Measurements from ENCODE around the gene ARX. TPM values are rescaled to one million over a fixed set of nuclear protein-coding genes. Genes with fewer than 3 reads are reported as not detected.

ARX gene
- total and polyA plus RNA-seq, 2 donors (not counting 3 experiments of a cell fraction or from before 2014, with no cell fraction given): not detected

DNA sequence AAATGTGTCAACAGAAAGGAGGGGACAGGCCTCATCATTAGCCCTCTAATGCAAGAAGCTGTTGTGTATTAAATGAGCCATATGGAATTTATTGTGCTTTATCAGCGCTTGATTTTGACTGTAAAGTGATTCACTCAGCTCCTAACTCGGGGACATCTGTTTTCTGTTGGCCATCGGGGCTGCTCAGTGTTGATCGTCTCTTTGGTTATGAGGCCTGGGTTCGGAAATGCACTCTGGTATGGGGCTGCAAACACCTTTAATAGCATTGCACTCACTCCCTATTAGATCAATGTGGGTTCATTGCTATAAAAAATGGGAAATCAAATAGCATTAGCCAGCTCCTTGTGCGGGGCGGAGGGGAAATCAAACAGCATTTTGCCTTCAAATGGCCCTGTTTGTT is 6.4 kb downstream of the ARX start:
- no peak for FAIRE-seq
- H3K27ac ChIP-seq (ENCODE audit: insufficient read depth, low read depth, low read length): no peak overlapping the region
- H3K4me2 ChIP-seq (ENCODE audit: insufficient read depth, low read length): no peak overlapping the region
- intact Hi-C loops (cut with micrococcal nuclease) (no loop called here), dilution Hi-C loops (cut with MboI; ENCODE audit: extremely low pct_ligation_motif_present, low sequenced_read_pairs) (no loop called here)
- no peak overlapping the region for H3K4me3 ChIP-seq (replicated peaks in 1 of 3; ENCODE audit: insufficient read depth in 1 of 3, low read depth in 1 of 3, low read length in 3 of 3)
- ChIA-PET CTCF (interaction anchor here (1.3 kb wide), 1 partner anchor 134 kb away, joined by 3 read pairs; no protein-coding TSS in a partner anchor), POLR2A (no interaction called here)
- H3K36me3 ChIP-seq (ENCODE audit: control insufficient read depth in 2 of 2, extremely low read depth in 1 of 2, insufficient read depth in 2 of 2, low read length in 2 of 2): no peaks in the 10 kb centered on the region
- no peaks in the 10 kb centered on the region for H4K20me1 ChIP-seq (replicated peaks; ENCODE audit: control insufficient read depth, extremely low read depth, insufficient read depth, low read length)
- H3K27me3 ChIP-seq (ENCODE audit: control insufficient read depth in 2 of 2, insufficient read depth in 2 of 2, low read length in 2 of 2): peaks cover 72 to 93% of the 10 kb centered on the region in 2 experiments
- no peak overlapping the region for H3K9ac ChIP-seq (replicated peaks; ENCODE audit: extremely low read depth, insufficient read depth, low read length)
- H3K9me3 ChIP-seq (replicated peaks; ENCODE audit: control insufficient read depth, insufficient read depth, low read length): no peaks in the 10 kb centered on the region
- H3K4me1 ChIP-seq (ENCODE audit: control insufficient read depth, extremely low read depth, insufficient read depth, low read length): no peaks in the 10 kb centered on the region
- no peaks in the 10 kb centered on the region for H3K79me2 ChIP-seq (ENCODE audit: control insufficient read depth, insufficient read depth, low read length)
- BruUV-seq (replicated peaks): no TSS peak
- H2AFZ ChIP-seq (ENCODE audit: low read depth, low read length): no peak overlapping the region
- H3K9me1 ChIP-seq (replicated peaks; ENCODE audit: control insufficient read depth, extremely low read depth, insufficient read depth, low read length): no peaks in the 10 kb centered on the region
- TF ChIP-seq POLR2A (IDR thresholded peaks at IDR 0.05; ENCODE audit: low read depth, low read length): no peak
- TF ChIP-seq EZH2 (IDR thresholded peaks at IDR 0.05; ENCODE audit: borderline replicate concordance, low read depth, low read length, severe bottlenecking): no peak
- no peak for DNase-seq (ENCODE audit: low read depth, low spot score)

DNA sequence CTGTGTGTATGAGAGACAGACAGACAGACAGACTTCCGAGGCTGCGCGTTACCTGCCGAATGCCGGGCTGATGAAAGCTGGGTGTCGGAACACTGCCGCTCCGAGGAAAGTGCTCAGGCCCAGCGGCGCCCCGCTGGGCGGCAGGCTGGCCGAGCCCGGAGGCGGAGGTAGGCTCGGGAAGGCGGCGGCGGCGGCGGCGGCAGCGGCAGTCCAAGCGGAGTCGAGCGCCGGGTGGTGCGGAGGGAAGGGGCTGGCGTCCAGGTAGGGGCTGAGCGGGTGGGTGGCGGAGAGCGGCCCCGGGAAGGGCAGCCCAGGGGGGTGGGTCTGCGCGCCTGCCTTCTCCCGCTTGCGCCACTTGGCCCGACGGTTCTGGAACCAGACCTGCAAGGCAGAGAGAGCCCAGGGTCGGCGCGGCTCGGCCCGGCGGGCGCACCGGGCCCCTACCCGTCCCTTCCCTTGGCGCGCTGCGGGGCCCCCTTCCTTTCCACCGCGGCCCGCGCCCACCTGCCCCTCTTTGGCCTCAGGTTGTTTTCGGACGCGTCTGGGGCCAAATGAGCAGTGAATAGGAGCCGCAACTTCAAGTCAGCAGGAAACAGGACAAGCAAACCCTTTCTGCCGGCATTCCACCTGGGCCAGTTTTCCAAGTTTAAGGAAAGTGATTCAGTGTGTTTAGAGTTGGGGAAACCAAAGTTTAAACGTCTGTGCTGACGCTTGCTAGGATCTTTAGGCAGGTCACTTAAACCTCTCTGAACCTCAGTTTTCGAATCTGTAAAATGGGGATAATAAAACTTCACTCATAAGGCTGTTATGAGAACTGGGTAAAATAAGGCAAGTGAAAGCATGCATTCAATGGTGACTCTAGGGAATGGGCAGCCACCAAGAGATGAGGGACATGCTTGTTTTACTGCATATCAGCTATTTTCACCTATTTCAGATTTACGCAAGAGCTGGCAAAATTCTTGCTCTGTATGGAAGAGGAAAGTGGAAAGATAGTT is 8.4 kb downstream of the ARX start:
- Histone ChIP-seq H3K4me1 (ENCODE audit: control insufficient read depth, extremely low read depth, insufficient read depth, low read length) (peaks cover 5% of the 10 kb centered on the region), H3K9me1 (replicated peaks; ENCODE audit: control insufficient read depth, extremely low read depth, insufficient read depth, low read length) (no peaks in the 10 kb centered on the region), H3K79me2 (ENCODE audit: control insufficient read depth, insufficient read depth, low read length) (no peaks in the 10 kb centered on the region), H3K27ac (ENCODE audit: insufficient read depth, low read depth, low read length) (no peak overlapping the region), H2AFZ (ENCODE audit: low read depth, low read length) (no peak overlapping the region), H3K36me3 (ENCODE audit: control insufficient read depth in 2 of 2, extremely low read depth in 1 of 2, insufficient read depth in 2 of 2, low read length in 2 of 2) (no peaks in the 10 kb centered on the region), H3K9ac (replicated peaks; ENCODE audit: extremely low read depth, insufficient read depth, low read length) (no peak overlapping the region), H3K4me3 (replicated peaks in 1 of 3; ENCODE audit: insufficient read depth in 1 of 3, low read depth in 1 of 3, low read length in 3 of 3) (no peak overlapping the region), H4K20me1 (replicated peaks; ENCODE audit: control insufficient read depth, extremely low read depth, insufficient read depth, low read length) (no peaks in the 10 kb centered on the region), H3K9me3 (replicated peaks; ENCODE audit: control insufficient read depth, insufficient read depth, low read length) (no peaks in the 10 kb centered on the region), H3K27me3 (ENCODE audit: control insufficient read depth in 2 of 2, insufficient read depth in 2 of 2, low read length in 2 of 2) (peaks cover 73 to 96% of the 10 kb centered on the region in 2 experiments), H3K4me2 (ENCODE audit: insufficient read depth, low read length) (no peak overlapping the region)
- intact Hi-C loops (cut with micrococcal nuclease): no loop called here
- DNase-seq (ENCODE audit: low read depth, low spot score) (no peak), FAIRE-seq (peak; percentile 44)
- ChIA-PET POLR2A (no interaction called here), CTCF (interaction anchor here (1.3 kb wide), 1 partner anchor 169 kb away, joined by 4 read pairs; no protein-coding TSS in a partner anchor)
- BruUV-seq (replicated peaks): no TSS peak
- TF ChIP-seq EZH2 (IDR thresholded peaks at IDR 0.05; ENCODE audit: borderline replicate concordance, low read depth, low read length, severe bottlenecking) (peak; percentile 82), MYC (IDR thresholded peaks at IDR 0.05; ENCODE audit: low read depth, low read length) (no peak)
- dilution Hi-C loops (cut with MboI; ENCODE audit: extremely low pct_ligation_motif_present, low sequenced_read_pairs): no loop called here
